ENCODE results near the gene GFER. TPM values are rescaled to one million over a fixed set of nuclear protein-coding genes. Genes with fewer than 3 reads are reported as not detected.
"Not testable (repeated sequence)": the region's sequence is repeated elsewhere in the genome, so short reads cannot be mapped to it uniquely, and the experiment has no call there.

Gene GFER
- total RNA-seq, 1 experiment from 2014 or later, result 43.5 TPM

- CTCF ChIA-PET, result no interaction called here
- TSS peak; percentile 97 for BruUV-seq (replicated peaks)
- no peaks in the 10 kb centered on the region for H3K27me3 Mint-ChIP-seq (ENCODE audit: unreplicated experiment)
- H3K4me3 Mint-ChIP-seq (ENCODE audit: low read depth, unreplicated experiment), result peak within 1 kb of the TSS; percentile 89
- H3K36me3 Mint-ChIP-seq (ENCODE audit: insufficient read depth, unreplicated experiment), result peaks cover 41% of the 10 kb centered on the region
- peaks cover 35% of the 10 kb centered on the region for H3K4me1 Mint-ChIP-seq (ENCODE audit: low read depth, unreplicated experiment)
- no peaks in the 10 kb centered on the region for H3K9me3 Mint-ChIP-seq (ENCODE audit: low read depth, unreplicated experiment)
- intact Hi-C loops (cut with micrococcal nuclease; ENCODE audit: unreplicated experiment), result no loop called here
- no peak for TF ChIP-seq CTCF (IDR thresholded peaks at IDR 0.05; ENCODE audit: unreplicated experiment)
- H3K27ac Mint-ChIP-seq (ENCODE audit: unreplicated experiment), result peak within 1 kb of the TSS; percentile 93
- peak; percentile 93 for DNase-seq
These were observed 26.0 kb downstream of the GFER start, which contains the start of gene ZNF598 for GRCh38 chr16:2009791-2010510. TSS of gene ZNF598 (minus strand) at chr16:2009821.

GRCh38 chr16:2011726-2012125, 27.7 kb downstream of the GFER start:
- H3K27me3 Mint-ChIP-seq (ENCODE audit: unreplicated experiment); H3K4me3 Mint-ChIP-seq (ENCODE audit: low read depth, unreplicated experiment); DNase-seq; H3K9me3 Mint-ChIP-seq (ENCODE audit: low read depth, unreplicated experiment); intact Hi-C loops (cut with micrococcal nuclease; ENCODE audit: unreplicated experiment); BruUV-seq (replicated peaks); H3K27ac Mint-ChIP-seq (ENCODE audit: unreplicated experiment): not testable (repeated sequence)
- CTCF ChIA-PET, result interaction anchor here (0.6 kb wide), 1 partner anchor 192 kb away, joined by 5 read pairs; no protein-coding TSS in a partner anchor
- Mint-ChIP-seq H3K4me1 (ENCODE audit: low read depth, unreplicated experiment) (peaks cover 20% of the 10 kb centered on the region), H3K36me3 (ENCODE audit: insufficient read depth, unreplicated experiment) (peaks cover 33% of the 10 kb centered on the region)

GRCh38 chr16:2013527-2013926, 29.5 kb downstream of the GFER start:
- CTCF ChIA-PET, result interaction anchor here (0.6 kb wide), 2 partner anchors 301 to 509 kb away, joined by 5 to 7 read pairs; no protein-coding TSS in a partner anchor
- intact Hi-C loops (cut with micrococcal nuclease; ENCODE audit: unreplicated experiment), result no loop called here

GRCh38 chr16:2015117-2015946, 31.3 kb downstream of the GFER start:
- intact Hi-C loops (cut with micrococcal nuclease; ENCODE audit: unreplicated experiment), result no loop called here
- no peak overlapping the region for H3K27ac Mint-ChIP-seq (ENCODE audit: unreplicated experiment)
- H3K4me3 Mint-ChIP-seq (ENCODE audit: low read depth, unreplicated experiment), result no peak overlapping the region
- H3K4me1 Mint-ChIP-seq (ENCODE audit: low read depth, unreplicated experiment), result peaks cover 2% of the 10 kb centered on the region
- peaks cover 2% of the 10 kb centered on the region for H3K36me3 Mint-ChIP-seq (ENCODE audit: insufficient read depth, unreplicated experiment)
- H3K27me3 Mint-ChIP-seq (ENCODE audit: unreplicated experiment), result peaks cover 30% of the 10 kb centered on the region
- peak; percentile 53 for DNase-seq
- no TSS peak for BruUV-seq (replicated peaks)
- CTCF ChIA-PET, result interaction anchor here (2.1 kb wide), 1 partner anchor 11 kb away, joined by 9 read pairs; no protein-coding TSS in a partner anchor
- no peaks in the 10 kb centered on the region for H3K9me3 Mint-ChIP-seq (ENCODE audit: low read depth, unreplicated experiment)
- no peak for TF ChIP-seq CTCF (IDR thresholded peaks at IDR 0.05; ENCODE audit: unreplicated experiment)

More at GRCh38 chr16:2013527-2013926, 29.5 kb downstream of the GFER start:
- Mint-ChIP-seq H3K4me1 (ENCODE audit: low read depth, unreplicated experiment) (peaks cover 3% of the 10 kb centered on the region), H3K4me3 (ENCODE audit: low read depth, unreplicated experiment) (no peak overlapping the region), H3K27me3 (ENCODE audit: unreplicated experiment) (peaks cover 12% of the 10 kb centered on the region), H3K27ac (ENCODE audit: unreplicated experiment) (no peak overlapping the region), H3K9me3 (ENCODE audit: low read depth, unreplicated experiment) (no peaks in the 10 kb centered on the region), H3K36me3 (ENCODE audit: insufficient read depth, unreplicated experiment) (peaks cover 20% of the 10 kb centered on the region)
- no peak for DNase-seq
- no TSS peak for BruUV-seq (replicated peaks)
- no peak for TF ChIP-seq CTCF (IDR thresholded peaks at IDR 0.05; ENCODE audit: unreplicated experiment)
